Measurements from ENCODE around the gene TEC. TPM values are rescaled to one million over a fixed set of nuclear protein-coding genes. Genes with fewer than 3 reads are reported as not detected.
"Not testable (repeated sequence)": the region's sequence is repeated elsewhere in the genome, so short reads cannot be mapped to it uniquely, and the experiment has no call there.

The TEC gene
- total RNA-seq, 1 donor from 2014 or later = 1.4 TPM

DNA sequence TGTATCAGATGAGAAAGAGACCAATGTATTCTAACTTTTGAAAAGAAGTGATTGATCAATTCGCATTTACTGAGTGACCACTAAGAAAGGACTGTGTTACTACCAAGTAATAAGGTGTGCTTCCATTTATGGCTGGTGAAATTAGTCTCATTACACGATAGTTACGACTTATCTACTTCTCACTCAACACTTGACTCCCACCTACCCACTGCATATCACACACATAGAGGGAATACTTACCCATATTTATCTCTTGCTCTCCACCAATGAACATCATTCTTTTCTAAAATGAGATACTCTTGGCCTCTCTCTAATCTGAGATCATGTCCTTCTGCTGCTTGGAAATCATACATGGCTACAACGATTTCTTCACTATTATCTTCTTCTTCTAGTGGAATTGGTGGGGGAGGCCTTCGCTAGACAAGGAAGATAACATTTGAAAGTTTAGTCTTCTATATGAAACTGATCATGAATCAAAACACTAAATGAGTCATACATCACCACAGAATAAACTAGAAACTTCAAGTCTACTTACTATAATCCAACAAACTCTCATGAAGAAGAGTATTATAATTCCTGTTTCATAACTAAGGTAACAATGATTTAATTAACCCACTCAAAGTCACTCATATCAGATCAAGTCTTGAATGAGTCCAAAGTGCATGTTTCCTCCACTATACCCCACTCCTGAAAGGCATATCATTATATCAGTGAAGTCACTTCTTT, 101.9 kb downstream of the TEC start:
- no peak overlapping the region for H3K4me3 ChIP-seq (ENCODE audit: low read depth, low read length)
- DNase-seq (ENCODE audit: low read depth) = no peak
- TF ChIP-seq, protein P1, sequence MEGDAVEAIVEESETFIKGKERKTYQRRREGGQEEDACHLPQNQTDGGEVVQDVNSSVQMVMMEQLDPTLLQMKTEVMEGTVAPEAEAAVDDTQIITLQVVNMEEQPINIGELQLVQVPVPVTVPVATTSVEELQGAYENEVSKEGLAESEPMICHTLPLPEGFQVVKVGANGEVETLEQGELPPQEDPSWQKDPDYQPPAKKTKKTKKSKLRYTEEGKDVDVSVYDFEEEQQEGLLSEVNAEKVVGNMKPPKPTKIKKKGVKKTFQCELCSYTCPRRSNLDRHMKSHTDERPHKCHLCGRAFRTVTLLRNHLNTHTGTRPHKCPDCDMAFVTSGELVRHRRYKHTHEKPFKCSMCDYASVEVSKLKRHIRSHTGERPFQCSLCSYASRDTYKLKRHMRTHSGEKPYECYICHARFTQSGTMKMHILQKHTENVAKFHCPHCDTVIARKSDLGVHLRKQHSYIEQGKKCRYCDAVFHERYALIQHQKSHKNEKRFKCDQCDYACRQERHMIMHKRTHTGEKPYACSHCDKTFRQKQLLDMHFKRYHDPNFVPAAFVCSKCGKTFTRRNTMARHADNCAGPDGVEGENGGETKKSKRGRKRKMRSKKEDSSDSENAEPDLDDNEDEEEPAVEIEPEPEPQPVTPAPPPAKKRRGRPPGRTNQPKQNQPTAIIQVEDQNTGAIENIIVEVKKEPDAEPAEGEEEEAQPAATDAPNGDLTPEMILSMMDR (conservative IDR thresholded peaks at IDR 0.05; ENCODE audit: low read depth, low read length) = no peak

DNA sequence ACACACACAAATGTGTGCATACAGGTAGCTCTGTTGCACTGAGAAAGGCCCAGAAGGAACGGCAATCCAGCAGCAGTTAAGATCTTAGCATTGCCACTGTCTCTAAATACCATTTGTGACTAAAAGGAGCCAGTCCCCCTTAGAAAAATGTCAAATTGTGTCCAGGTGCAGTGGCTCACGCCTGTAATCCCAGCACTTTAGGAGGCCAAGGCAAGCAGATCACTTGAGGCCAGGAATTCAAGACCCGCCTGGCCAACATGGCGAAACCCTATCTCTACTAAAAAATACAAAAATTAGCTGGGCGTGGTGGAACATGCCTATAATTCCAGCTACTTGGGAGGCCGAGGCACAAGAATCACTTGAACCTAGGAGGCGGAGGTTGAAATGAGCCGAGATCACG, 105.1 kb downstream of the TEC start:
- not testable (repeated sequence) for DNase-seq (ENCODE audit: low read depth); H3K4me3 ChIP-seq (ENCODE audit: low read depth, low read length)

DNA sequence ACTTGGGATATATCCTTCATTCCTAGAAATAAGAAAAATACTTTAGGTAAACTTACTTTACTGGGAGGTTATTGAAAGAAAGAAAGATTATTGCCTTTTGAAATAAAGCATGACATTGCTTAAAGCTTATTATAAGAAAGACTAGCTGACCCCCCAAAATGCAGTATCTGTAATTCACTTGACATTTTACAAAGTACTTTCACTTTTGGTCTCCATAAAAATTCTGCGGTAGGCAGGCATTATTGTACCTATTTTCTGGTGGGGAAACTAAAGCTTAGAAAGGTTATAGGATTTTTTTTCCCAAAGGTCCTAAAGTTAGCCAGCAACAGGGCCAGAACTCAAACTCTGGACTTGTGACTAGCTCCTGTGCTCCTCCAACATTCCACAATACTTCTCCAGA, 105.9 kb downstream of the TEC start:
- H3K4me3 ChIP-seq (ENCODE audit: low read depth, low read length) = no peak overlapping the region
- no peak for DNase-seq (ENCODE audit: low read depth)
- TF ChIP-seq, protein P1 (conservative IDR thresholded peaks at IDR 0.05; ENCODE audit: low read depth, low read length) = no peak

DNA sequence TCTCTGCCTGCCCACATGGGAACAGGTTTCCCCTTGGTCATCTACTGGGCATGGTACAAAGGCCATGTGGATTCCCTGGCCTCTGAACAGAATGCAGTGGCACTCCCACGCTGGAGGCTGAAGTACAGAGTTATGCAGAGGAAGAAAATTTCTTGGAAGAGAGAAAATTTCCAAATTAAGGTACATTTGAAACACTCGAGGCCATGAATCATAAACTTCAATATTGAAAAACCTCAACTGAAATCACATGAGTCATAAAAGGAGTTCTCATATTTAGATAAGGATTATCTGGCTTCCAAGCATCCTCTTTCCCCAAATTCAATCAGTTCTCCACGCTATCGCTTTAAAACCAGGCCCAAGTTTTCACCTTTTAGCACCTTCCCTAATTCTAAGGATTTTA, 107.5 kb downstream of the TEC start:
- DNase-seq (ENCODE audit: low read depth) = no peak
- TF ChIP-seq, protein P1 (conservative IDR thresholded peaks at IDR 0.05; ENCODE audit: low read depth, low read length) = no peak
- no peak overlapping the region for H3K4me3 ChIP-seq (ENCODE audit: low read depth, low read length)

DNA sequence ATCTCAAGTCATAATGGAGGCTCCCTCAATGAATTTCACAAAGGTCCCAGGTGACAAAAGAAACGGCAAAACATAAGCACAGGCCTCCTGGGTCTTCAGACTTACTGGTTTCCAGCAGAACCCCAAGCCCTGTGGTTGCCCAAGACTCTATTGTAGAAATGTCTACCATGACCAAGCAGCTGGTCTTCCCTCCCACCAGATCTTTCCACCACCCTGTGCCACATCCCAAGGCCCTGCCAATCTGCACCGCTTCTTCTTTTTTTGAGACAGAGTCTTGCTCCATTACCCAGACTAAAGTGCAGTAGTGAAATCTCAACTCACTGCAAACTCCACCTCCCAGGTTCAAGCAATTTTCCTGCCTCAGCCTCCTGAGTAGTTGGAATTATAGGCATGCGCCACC, 112.4 kb downstream of the TEC start:
- TF ChIP-seq, protein P1 (conservative IDR thresholded peaks at IDR 0.05; ENCODE audit: low read depth, low read length) = no peak
- no peak overlapping the region for H3K4me3 ChIP-seq (ENCODE audit: low read depth, low read length)
- no peak for DNase-seq (ENCODE audit: low read depth)

DNA sequence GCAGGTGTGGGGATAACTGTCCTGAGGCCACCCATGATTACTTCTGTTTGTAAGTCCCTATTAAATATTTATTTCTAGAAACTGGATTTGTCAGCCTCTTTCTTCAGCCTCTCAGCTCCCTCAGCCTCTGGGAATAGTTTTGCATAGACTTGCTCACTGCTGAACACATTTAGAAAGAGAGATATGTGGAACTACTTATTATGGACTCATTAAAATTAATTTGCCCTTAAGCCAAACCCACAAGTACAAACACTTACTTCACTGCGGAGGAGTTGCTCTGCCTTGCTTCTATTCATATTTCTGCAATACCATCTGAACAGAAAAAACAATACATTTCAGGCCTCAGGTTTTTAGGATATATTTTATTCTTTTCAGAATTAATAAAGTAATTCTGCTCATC, 113.2 kb downstream of the TEC start:
- no peak overlapping the region for H3K4me3 ChIP-seq (ENCODE audit: low read depth, low read length)
- TF ChIP-seq, protein P1 (conservative IDR thresholded peaks at IDR 0.05; ENCODE audit: low read depth, low read length) = no peak
- no peak for DNase-seq (ENCODE audit: low read depth)

DNA sequence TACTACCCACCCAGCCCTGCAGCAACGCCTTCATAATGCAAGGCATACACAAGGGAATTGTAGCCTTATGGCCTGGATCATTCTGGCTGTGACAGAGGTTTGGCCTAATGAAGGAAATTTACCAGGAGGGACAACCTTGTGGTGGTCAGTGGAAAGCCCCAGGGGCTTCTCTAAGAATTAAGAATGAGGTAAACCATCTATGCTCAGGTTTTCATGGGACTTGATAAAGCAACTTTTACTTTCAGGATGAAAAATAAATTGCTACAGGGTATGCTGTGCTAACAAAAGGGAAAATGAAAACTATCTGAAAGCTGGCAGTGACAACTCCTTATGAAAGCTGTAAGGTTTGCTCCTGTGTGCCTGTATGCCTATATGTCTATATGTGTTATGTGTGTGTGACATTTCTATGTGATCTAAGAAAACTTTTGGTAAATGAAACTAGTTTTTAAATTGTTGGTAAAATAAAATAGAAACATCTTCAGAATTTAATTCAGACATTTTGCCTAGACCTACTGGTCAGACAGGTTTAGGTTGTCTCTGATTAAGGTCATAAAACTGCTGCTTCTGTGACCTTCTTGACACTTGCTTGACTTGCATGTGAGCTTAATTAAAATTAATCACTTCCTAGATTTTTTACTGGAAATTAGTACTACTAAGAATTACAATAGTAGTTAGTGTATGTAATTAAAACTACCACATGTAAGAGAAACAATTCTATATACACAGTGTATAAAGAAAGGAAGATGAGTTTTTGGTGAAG, 115.7 kb downstream of the TEC start:
- TF ChIP-seq, protein P1 (conservative IDR thresholded peaks at IDR 0.05; ENCODE audit: low read depth, low read length) = no peak
- no peak overlapping the region for H3K4me3 ChIP-seq (ENCODE audit: low read depth, low read length)

More for the DNA sequence above, 115.7 kb downstream of the TEC start:
- no peak for DNase-seq (ENCODE audit: low read depth)

Data from epithelial cell of proximal tubule (primary cell).